Spleen (tissue), 7 donors: Measurements from ENCODE around the gene B4GALNT3.
A peak's percentile ranks its signal among the peaks of the same experiment; 100 is the strongest.

Experiments
- CTCF ChIP-seq, 11 experiments: fragments of 200-600 bp in 7 of 11; fragments of 450-650 bp in 4 of 11; sonication (generic) in 4 of 11; IDR thresholded peaks in 8 of 11; conservative IDR thresholded peaks in 3 of 11; 1 replicate in 7 of 11; 2 replicates in 4 of 11; pipeline versions ENCODE4 v1.4.0 to v1.8.0; 2016 to 2021; ENCODE audit warnings: antibody characterized with exemption in 11 of 11, inconsistent platforms in 4 of 11, mild to moderate bottlenecking in 1 of 11
- POLR2A ChIP-seq, 3 donors: fragments of 450-650 bp; IDR thresholded peaks; one replicate each; pipeline ENCODE4 v1.5.1; 2017; ENCODE audit warnings: antibody characterized with exemption in 3 of 3, mild to moderate bottlenecking in 1 of 3
- POLR2AphosphoS5 ChIP-seq, 3 donors: sonication (generic); formaldehyde crosslinking; IDR thresholded peaks; one replicate each; pipeline ENCODE4 v1.5.1; 2017; ENCODE audit warnings: antibody characterized with exemption in 3 of 3
- donor health status: DM: no; HTN: no; CAD: no; lungs with moderate emphysema.
- donor health status: DM: no; HTN: no; CAD: no.
- donor health status: DM: no; HTN: no; CAD: no.

DNA sequence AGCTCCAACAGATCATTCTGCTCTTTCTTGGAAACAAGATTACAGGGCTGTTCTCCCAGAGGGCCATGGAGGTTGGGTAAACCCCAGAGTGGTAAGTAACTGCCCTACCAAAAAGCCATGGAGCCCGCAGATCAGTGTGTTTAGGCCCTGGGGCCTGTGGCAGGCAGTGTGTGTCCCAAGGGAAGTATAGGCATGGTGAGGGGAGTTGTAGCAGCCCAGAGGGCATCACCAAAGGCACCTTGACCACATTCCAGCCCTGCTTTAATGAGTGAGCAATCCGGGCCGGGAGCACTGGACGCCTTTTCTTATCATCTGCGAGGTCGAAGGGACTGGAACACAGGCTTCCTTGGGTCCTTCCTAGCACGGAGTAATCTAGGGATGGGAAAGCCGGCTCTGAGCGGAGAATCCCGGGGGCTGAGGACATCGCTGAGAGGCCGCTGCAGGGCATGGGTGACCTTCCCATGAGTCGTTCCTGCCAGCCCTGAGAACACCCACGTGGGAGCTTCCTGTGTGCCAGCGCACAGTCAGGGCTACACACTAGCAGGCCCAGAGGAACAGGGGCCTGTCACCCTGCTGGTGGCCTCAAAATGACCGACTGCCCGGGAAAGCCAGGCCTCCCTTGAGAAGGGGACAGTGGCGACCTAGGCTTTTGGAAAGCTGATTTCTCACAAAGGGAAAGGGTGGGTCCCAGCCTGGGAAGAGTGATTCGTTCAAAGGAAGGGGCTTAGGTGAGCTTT lies 112.2 kb downstream of the B4GALNT3 start:
- no peak for TF ChIP-seq CTCF (IDR thresholded peaks at IDR 0.05 in 8 of 11, conservative IDR thresholded peaks at IDR 0.05 in 3 of 11)
- TF ChIP-seq POLR2A (IDR thresholded peaks at IDR 0.05), result no peak
- peak in 1 of 3 donors; percentile 18 for TF ChIP-seq POLR2AphosphoS5 (IDR thresholded peaks at IDR 0.05)
